H9 (cell line): ENCODE measurements around the gene TMEM132D. TPM values are rescaled to one million over a fixed set of nuclear protein-coding genes. Genes with fewer than 3 reads are reported as not detected.

Experiments
- DNase-seq: peaks from one replicate; pipeline ENCODE4 v3.0.0-alpha.2; 2017
- H2AFZ ChIP-seq: one replicate; pipeline ENCODE4 v1.6.1; 2013; ENCODE audit warnings: mild to moderate bottlenecking, low read length, control low read depth, moderate library complexity
- H2AK5ac ChIP-seq: 2 replicates; pipeline ENCODE4 v1.6.1; 2013; ENCODE audit warnings: low read length, control low read depth, mixed read lengths; ENCODE audit not compliant: insufficient read length
- H2BK120ac ChIP-seq: one replicate; pipeline ENCODE4 v1.6.1; 2013; ENCODE audit warnings: low read depth, mild to moderate bottlenecking, low read length, control low read depth, inconsistent platforms; ENCODE audit not compliant: poor library complexity, severe bottlenecking
- H2BK12ac ChIP-seq: 2 replicates; pipeline ENCODE4 v1.6.1; 2013; ENCODE audit warnings: low read length, control low read depth, mixed read lengths, low read depth; ENCODE audit not compliant: insufficient read length
- H2BK15ac ChIP-seq: 2 replicates; pipeline ENCODE4 v1.6.1; 2013; ENCODE audit warnings: low read depth, low read length, control low read depth
- H2BK20ac ChIP-seq: one replicate; pipeline ENCODE4 v1.6.1; 2013; ENCODE audit warnings: low read depth, mild to moderate bottlenecking, low read length, control low read depth, inconsistent platforms; ENCODE audit not compliant: poor library complexity, severe bottlenecking
- H2BK5ac ChIP-seq: 2 replicates; pipeline ENCODE4 v1.6.1; 2013; ENCODE audit warnings: low read length, control low read depth, mixed read lengths; ENCODE audit not compliant: insufficient read length
- H3K14ac ChIP-seq: 2 replicates; pipeline ENCODE4 v1.6.1; 2013; ENCODE audit warnings: low read length, control low read depth; ENCODE audit not compliant: insufficient read depth
- H3K18ac ChIP-seq: 2 replicates; pipeline ENCODE4 v1.6.1; 2013; ENCODE audit warnings: low read depth, mild to moderate bottlenecking, mixed read lengths, low read length, control low read depth; ENCODE audit not compliant: insufficient read length
- H3K23ac ChIP-seq: 2 replicates; pipeline ENCODE4 v1.6.1; 2013; ENCODE audit warnings: low read length, control low read depth, mixed read lengths, low read depth; ENCODE audit not compliant: insufficient read length
- H3K23me2 ChIP-seq: 2 replicates; pipeline ENCODE4 v1.6.1; 2013; ENCODE audit warnings: low read depth, mild to moderate bottlenecking, mixed read lengths, low read length, control low read depth; ENCODE audit not compliant: insufficient read length, poor library complexity, severe bottlenecking
- H3K27ac ChIP-seq: 2 replicates; pipeline ENCODE4 v1.5.1; 2013; ENCODE audit warnings: low read length, control low read depth, mixed read lengths, low read depth; ENCODE audit not compliant: insufficient read length
- H3K27me3 ChIP-seq: 2 replicates; pipeline ENCODE4 v1.6.1; 2013; ENCODE audit warnings: low read length, control low read depth, inconsistent platforms; ENCODE audit not compliant: insufficient read depth
- H3K4ac ChIP-seq: 2 replicates; pipeline ENCODE4 v1.6.1; 2013; ENCODE audit warnings: low read depth, mild to moderate bottlenecking, control low read depth, inconsistent platforms, low read length, moderate library complexity
- H3K4me1 ChIP-seq: 2 replicates; pipeline ENCODE4 v1.6.1; 2013; ENCODE audit warnings: low read length, control low read depth, inconsistent platforms; ENCODE audit not compliant: insufficient read depth
- H3K4me2 ChIP-seq: 2 replicates; pipeline ENCODE4 v1.6.1; 2013; ENCODE audit warnings: low read length, control low read depth, mixed read lengths; ENCODE audit not compliant: insufficient read length, insufficient read depth
- H3K56ac ChIP-seq: 2 replicates; pipeline ENCODE4 v1.6.1; 2013; ENCODE audit warnings: low read depth, mild to moderate bottlenecking, mixed read lengths, low read length, control low read depth; ENCODE audit not compliant: insufficient read length
- H3K79me1 ChIP-seq: 2 replicates; pipeline ENCODE4 v1.6.1; 2013; ENCODE audit warnings: low read depth, mild to moderate bottlenecking, moderate library complexity, low read length, control low read depth, inconsistent platforms; ENCODE audit not compliant: insufficient read depth, poor library complexity, severe bottlenecking
- H3K79me2 ChIP-seq: 2 replicates; pipeline ENCODE4 v1.6.1; 2013; ENCODE audit warnings: low read length, control low read depth, inconsistent platforms; ENCODE audit not compliant: insufficient read depth
- H3K9ac ChIP-seq: 2 replicates; pipeline ENCODE4 v1.6.1; 2013; ENCODE audit warnings: low read length, control low read depth, mixed read lengths; ENCODE audit not compliant: insufficient read length; ENCODE audit errors: extremely low read depth
- H3K9me3 ChIP-seq: one replicate; pipeline ENCODE4 v1.6.1; 2013; ENCODE audit warnings: low read depth, low read length, inconsistent platforms; ENCODE audit not compliant: control insufficient read depth
- H3T11ph ChIP-seq: one replicate; pipeline ENCODE4 v1.6.1; 2013; ENCODE audit warnings: mild to moderate bottlenecking, low read length, control low read depth, inconsistent platforms
- H4K20me1 ChIP-seq: one replicate; pipeline ENCODE4 v1.6.1; 2013; ENCODE audit not compliant: control insufficient read depth, insufficient read length, insufficient read depth
- H4K5ac ChIP-seq: 2 replicates; pipeline ENCODE4 v1.6.1; 2013; ENCODE audit warnings: low read depth, mild to moderate bottlenecking, mixed read lengths, low read length, control low read depth; ENCODE audit not compliant: insufficient read length
- H4K8ac ChIP-seq: replicated peaks from 2 replicates; pipeline ENCODE4 v1.6.1; 2013; ENCODE audit warnings: low read length, control low read depth, mixed read lengths, low read depth; ENCODE audit not compliant: insufficient read length
- H4K91ac ChIP-seq: 2 replicates; pipeline ENCODE4 v1.6.1; 2013; ENCODE audit warnings: low read depth, mild to moderate bottlenecking, moderate library complexity, mixed read lengths, low read length, control low read depth; ENCODE audit not compliant: insufficient read length
- H3K27ac Mint-ChIP-seq, 3 experiments: 2 replicates in 2 of 3; 3 replicates in 1 of 3; pipeline ENCODE4 v1.8.0; 2020 to 2021; ENCODE audit warnings: mixed read lengths in 3 of 3, mild to moderate bottlenecking in 1 of 3, moderate library complexity in 1 of 3
- H3K27me3 Mint-ChIP-seq: 2 replicates; pipeline ENCODE4 v1.8.0; 2021; ENCODE audit warnings: low read depth, mild to moderate bottlenecking, moderate library complexity, mixed read lengths
- H3K36me3 Mint-ChIP-seq, 3 experiments: 2 replicates in 2 of 3; 3 replicates in 1 of 3; pipeline ENCODE4 v1.8.0; 2020 to 2021; ENCODE audit warnings: low read depth in 3 of 3, mixed read lengths in 3 of 3; ENCODE audit not compliant: insufficient read depth in 1 of 3
- H3K4me1 Mint-ChIP-seq, 2 experiments: 2 replicates each; pipeline ENCODE4 v1.8.0; 2020; ENCODE audit warnings: mixed read lengths in 2 of 2
- H3K4me3 Mint-ChIP-seq, 2 experiments: 2 replicates in 1 of 2; 3 replicates in 1 of 2; pipeline ENCODE4 v1.8.0; 2020 to 2021; ENCODE audit warnings: mild to moderate bottlenecking in 2 of 2, mixed read lengths in 2 of 2, moderate library complexity in 1 of 2
- H3K9me3 Mint-ChIP-seq, 2 experiments: 2 replicates in 1 of 2; 3 replicates in 1 of 2; pipeline ENCODE4 v1.8.0; 2020; ENCODE audit warnings: mild to moderate bottlenecking in 2 of 2, mixed read lengths in 2 of 2, moderate library complexity in 1 of 2
- CTCF ChIP-seq: fragments of 200-600 bp; sonication (generic); conservative IDR thresholded peaks from 3 replicates; pipeline ENCODE4 v1.8.0; 2021; ENCODE audit warnings: antibody characterized with exemption, mild to moderate bottlenecking
- WGBS: extraction: QIAGEN DNeasy Blood & Tissue Kit; methylation state at CpG from one replicate; pipeline ENCODE4 v1.1.7; 2013; ENCODE audit warnings: missing lambda C conversion rate, low lambda C conversion rate, mixed read lengths; ENCODE audit not compliant: insufficient read length; ENCODE audit errors: extremely low coverage; 5-methylcytosine and 5-hydroxymethylcytosine counted together
- total RNA-seq: library from RNA; stranded (reverse); gene quantifications from 2 replicates; pipeline ENCODE4 v1.2.1, GENCODE V29; 2021

The TMEM132D gene
- total RNA-seq, 1 experiment from 2014 or later, result 6.1 TPM

- Mint-ChIP-seq H3K27me3 (no peaks in the 10 kb centered on the region), H3K4me3 (no peak overlapping the region), H3K36me3 (peaks cover 0 to 4% (median 4%) of the 10 kb centered on the region in 3 experiments; a peak in 4 of 7 replicates), H3K27ac (peak overlapping the region; percentile 50 to 78 (median 69)), H3K4me1 (peaks cover 47 to 50% of the 10 kb centered on the region in 2 experiments), H3K9me3 (peaks cover 0 to 7% of the 10 kb centered on the region in 2 experiments; a peak in 3 of 5 replicates)
- Histone ChIP-seq H3K4me1 (peaks cover 11% of the 10 kb centered on the region), H2BK15ac (no peak overlapping the region), H3K4me2 (no peak overlapping the region), H4K20me1 (no peaks in the 10 kb centered on the region), H4K91ac (no peak overlapping the region), H2AK5ac (peak overlapping the region; percentile 69), H3K9me3 (no peaks in the 10 kb centered on the region), H3K27me3 (no peaks in the 10 kb centered on the region), H3K14ac (peak overlapping the region; percentile 56; the same call in 1 of the 2 replicates), H2AFZ (no peak overlapping the region), H3T11ph (no peak overlapping the region), H3K23me2 (no peaks in the 10 kb centered on the region), H3K9ac (no peak overlapping the region), H3K56ac (no peak overlapping the region), H4K5ac (no peak overlapping the region), H2BK5ac (no peak overlapping the region), H3K23ac (no peak overlapping the region), H3K18ac (no peak overlapping the region), H4K8ac (no peak overlapping the region), H2BK12ac (no peak overlapping the region), H3K27ac (no peak overlapping the region), H2BK120ac (no peak overlapping the region), H3K79me2 (no peaks in the 10 kb centered on the region), H2BK20ac (no peak overlapping the region), H3K4ac (no peak overlapping the region), H3K79me1 (no peaks in the 10 kb centered on the region)
- WGBS, result no CpG with 5 or more reads among the region's 7 CpGs
- DNase-seq, result no peak
- TF ChIP-seq CTCF, result no peak
These were observed 297.6 kb downstream of the TMEM132D start for GRCh38 chr12:129606239-129606638.
